Adipocyte (in vitro differentiated cells): ENCODE measurements around the gene ERI3.

Experiments used
- DNase-seq: peaks from one replicate; pipeline ENCODE4 v3.0.0-alpha.2; 2015; ENCODE audit warnings: low read depth
- H3K27me3 ChIP-seq: replicated peaks from 2 replicates; pipeline ENCODE4 v1.7.0; 2013; ENCODE audit warnings: mild to moderate bottlenecking, low read length, moderate library complexity; ENCODE audit not compliant: control insufficient read depth, insufficient read depth
- H3K36me3 ChIP-seq: 2 replicates; pipeline ENCODE4 v1.7.0; 2013; ENCODE audit warnings: low read length, mild to moderate bottlenecking, moderate library complexity; ENCODE audit not compliant: control insufficient read depth, insufficient read depth, severe bottlenecking
- H3K4me1 ChIP-seq: 2 replicates; pipeline ENCODE4 v1.7.0; 2013; ENCODE audit warnings: mild to moderate bottlenecking, low read length, moderate library complexity; ENCODE audit not compliant: control insufficient read depth, insufficient read depth
- H3K4me3 ChIP-seq: 2 replicates; pipeline ENCODE4 v1.7.0; 2013; ENCODE audit warnings: mild to moderate bottlenecking, low read length, moderate library complexity
- H3K9ac ChIP-seq: 2 replicates; pipeline ENCODE4 v1.7.0; 2013; ENCODE audit warnings: mild to moderate bottlenecking, low read length, moderate library complexity
- H3K9me3 ChIP-seq: 2 replicates; pipeline ENCODE4 v1.7.0; 2013; ENCODE audit warnings: mild to moderate bottlenecking, low read length, moderate library complexity; ENCODE audit not compliant: control insufficient read depth

The ERI3 gene

DNA sequence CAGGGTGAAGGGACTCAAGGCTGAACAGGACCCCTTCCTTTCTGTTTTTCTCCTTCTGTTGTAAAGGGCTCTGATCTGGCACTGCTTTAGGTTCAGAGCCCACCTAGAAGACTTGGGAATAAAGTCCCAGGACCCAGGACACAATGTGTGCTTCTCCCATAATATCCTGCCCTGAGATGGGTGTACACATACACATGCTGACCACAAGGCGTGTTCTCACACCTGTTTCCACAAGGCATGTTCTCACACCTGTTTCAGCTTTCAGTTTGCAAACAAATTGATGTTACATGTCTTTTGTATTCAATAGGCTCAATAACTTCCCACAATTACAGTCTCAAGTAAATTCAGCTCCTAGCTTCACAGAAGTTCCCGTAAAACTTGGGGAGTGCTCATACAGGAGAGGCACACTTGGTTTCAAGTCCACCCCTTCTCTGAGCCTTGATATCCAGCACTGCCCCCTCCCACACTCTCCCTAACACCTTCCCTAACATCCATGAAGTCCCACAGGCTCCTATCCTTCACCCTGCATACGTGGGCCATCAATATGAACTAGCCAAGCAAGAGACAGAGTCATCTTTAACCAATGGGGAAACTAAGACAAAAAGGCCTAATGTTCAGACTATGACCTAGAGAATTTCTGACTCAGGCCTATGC, 41.7 kb downstream of the ERI3 start:
- H3K36me3 ChIP-seq, result peaks cover 78% of the 10 kb centered on the region
- no peaks in the 10 kb centered on the region for H3K9me3 ChIP-seq
- H3K4me3 ChIP-seq, result no peak overlapping the region
- no peaks in the 10 kb centered on the region for H3K4me1 ChIP-seq
- no peak overlapping the region for H3K9ac ChIP-seq
- no peak for DNase-seq
- H3K27me3 ChIP-seq, result no peaks in the 10 kb centered on the region

- Histone ChIP-seq H3K9ac (no peak overlapping the region), H3K36me3 (peaks cover 82% of the 10 kb centered on the region), H3K4me1 (no peaks in the 10 kb centered on the region), H3K27me3 (no peaks in the 10 kb centered on the region), H3K4me3 (no peak overlapping the region), H3K9me3 (no peaks in the 10 kb centered on the region)
- no peak for DNase-seq
Observed at GRCh38 chr1:44312399-44313196, 42.5 kb downstream of the ERI3 start.

- no peak for DNase-seq
- Histone ChIP-seq H3K27me3 (no peaks in the 10 kb centered on the region), H3K36me3 (peaks cover 85% of the 10 kb centered on the region), H3K9me3 (no peaks in the 10 kb centered on the region), H3K4me1 (no peaks in the 10 kb centered on the region), H3K9ac (no peak overlapping the region), H3K4me3 (no peak overlapping the region)
Observed at GRCh38 chr1:44310006-44310405, 45.1 kb downstream of the ERI3 start.

DNA sequence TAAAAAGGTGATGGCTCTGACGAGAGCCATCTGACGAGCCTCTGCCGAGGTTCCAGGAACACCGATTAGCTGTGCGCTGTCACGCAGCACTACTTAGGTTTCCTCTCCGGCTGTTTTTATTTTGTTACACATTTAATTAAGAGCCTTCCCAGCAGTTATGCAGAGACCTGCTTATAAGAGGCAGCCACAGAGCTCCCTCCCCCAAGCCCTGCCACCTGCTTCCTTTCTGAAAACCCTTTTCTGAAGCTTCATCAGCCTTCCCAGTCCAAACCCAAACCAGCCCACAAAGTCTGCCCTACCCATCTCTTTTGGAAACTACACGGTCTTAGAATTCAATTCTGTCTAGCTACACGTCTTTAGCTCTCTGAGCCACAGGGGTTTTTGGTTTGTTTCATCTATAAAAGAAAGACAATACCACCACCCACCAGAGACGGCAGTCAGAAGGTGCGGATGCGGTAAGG, 49.1 kb downstream of the ERI3 start:
- Histone ChIP-seq H3K9me3 (no peaks in the 10 kb centered on the region), H3K36me3 (peaks cover 84% of the 10 kb centered on the region), H3K27me3 (no peaks in the 10 kb centered on the region), H3K4me1 (no peaks in the 10 kb centered on the region), H3K9ac (no peak overlapping the region), H3K4me3 (no peak overlapping the region)
- DNase-seq, result no peak

GRCh38 chr1:44303532-44303931, 51.5 kb downstream of the ERI3 start:
- DNase-seq, result no peak
- no peaks in the 10 kb centered on the region for H3K27me3 ChIP-seq
- no peak overlapping the region for H3K9ac ChIP-seq
- H3K4me1 ChIP-seq, result no peaks in the 10 kb centered on the region
- no peaks in the 10 kb centered on the region for H3K9me3 ChIP-seq
- H3K4me3 ChIP-seq, result no peak overlapping the region
- H3K36me3 ChIP-seq, result peaks cover 65% of the 10 kb centered on the region

DNA sequence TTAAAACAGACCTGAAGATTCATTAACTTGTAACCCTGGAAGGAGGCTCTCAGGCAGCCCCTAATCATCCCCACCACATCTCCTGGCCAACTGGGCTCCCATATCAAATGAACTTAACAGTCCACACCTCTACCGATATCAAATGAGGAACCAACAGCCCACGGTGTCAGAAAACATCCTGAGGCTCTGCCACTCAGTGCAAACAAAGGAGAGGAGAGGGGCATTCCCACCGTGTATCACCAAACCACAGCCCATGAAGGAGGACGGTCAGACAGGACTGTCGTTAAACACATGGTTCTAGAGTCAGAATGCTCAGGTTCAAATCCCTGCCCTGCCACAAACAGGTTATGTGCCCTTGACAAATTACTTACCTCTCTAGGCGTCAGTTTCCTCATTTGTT, 52.5 kb downstream of the ERI3 start:
- Histone ChIP-seq H3K9ac (no peak overlapping the region), H3K27me3 (no peaks in the 10 kb centered on the region), H3K4me3 (no peak overlapping the region), H3K9me3 (no peaks in the 10 kb centered on the region), H3K4me1 (no peaks in the 10 kb centered on the region), H3K36me3 (peaks cover 62% of the 10 kb centered on the region)
- no peak for DNase-seq

GRCh38 chr1:44301442-44301841, 53.6 kb downstream of the ERI3 start:
- DNase-seq, result no peak
- no peak overlapping the region for H3K4me3 ChIP-seq
- peaks cover 60% of the 10 kb centered on the region for H3K36me3 ChIP-seq
- H3K9me3 ChIP-seq, result no peaks in the 10 kb centered on the region
- no peaks in the 10 kb centered on the region for H3K27me3 ChIP-seq
- H3K9ac ChIP-seq, result no peak overlapping the region
- H3K4me1 ChIP-seq, result no peaks in the 10 kb centered on the region

GRCh38 chr1:44300852-44301251, 54.2 kb downstream of the ERI3 start:
- H3K27me3 ChIP-seq, result no peaks in the 10 kb centered on the region
- DNase-seq, result no peak
- no peak overlapping the region for H3K4me3 ChIP-seq
- no peak overlapping the region for H3K9ac ChIP-seq
- H3K4me1 ChIP-seq, result no peaks in the 10 kb centered on the region
- peaks cover 62% of the 10 kb centered on the region for H3K36me3 ChIP-seq
- no peaks in the 10 kb centered on the region for H3K9me3 ChIP-seq

DNA sequence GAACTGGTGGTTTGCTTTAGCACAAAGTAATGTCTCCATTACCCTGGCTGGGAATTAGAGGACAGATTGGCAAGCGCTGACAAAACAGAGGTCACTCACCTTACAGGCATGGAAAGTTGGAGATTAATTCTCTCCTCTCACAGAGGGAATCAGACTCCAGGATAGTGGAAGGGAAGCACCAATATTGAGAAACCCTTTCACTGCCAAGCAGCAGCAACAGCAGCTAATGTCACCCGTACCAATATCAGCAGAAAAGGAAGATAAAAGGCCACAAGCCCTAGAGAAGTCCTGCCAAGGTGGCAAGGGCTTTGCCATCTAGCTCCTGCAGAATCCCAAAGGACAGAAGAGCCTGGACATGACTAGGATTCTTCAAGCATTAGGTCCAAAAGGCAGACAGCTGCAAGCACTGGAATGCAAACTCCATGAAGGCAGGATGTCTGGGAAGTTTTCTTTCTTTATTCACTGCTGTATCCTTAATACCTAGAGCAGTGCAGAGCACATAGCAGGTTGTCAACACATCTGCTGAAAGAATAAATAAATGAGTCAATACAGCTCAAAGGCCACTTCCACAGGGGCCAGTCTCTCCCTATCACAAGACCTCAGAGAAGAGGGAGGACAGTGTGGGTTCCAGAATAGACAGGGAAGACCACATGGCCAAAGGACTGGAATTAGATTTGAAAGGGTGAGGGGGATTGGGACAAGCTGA, 57.2 kb downstream of the ERI3 start:
- no peak for DNase-seq
- Histone ChIP-seq H3K4me1 (peaks cover 11% of the 10 kb centered on the region), H3K36me3 (peaks cover 39% of the 10 kb centered on the region), H3K9ac (no peak overlapping the region), H3K4me3 (no peak overlapping the region), H3K27me3 (no peaks in the 10 kb centered on the region), H3K9me3 (no peaks in the 10 kb centered on the region)

DNA sequence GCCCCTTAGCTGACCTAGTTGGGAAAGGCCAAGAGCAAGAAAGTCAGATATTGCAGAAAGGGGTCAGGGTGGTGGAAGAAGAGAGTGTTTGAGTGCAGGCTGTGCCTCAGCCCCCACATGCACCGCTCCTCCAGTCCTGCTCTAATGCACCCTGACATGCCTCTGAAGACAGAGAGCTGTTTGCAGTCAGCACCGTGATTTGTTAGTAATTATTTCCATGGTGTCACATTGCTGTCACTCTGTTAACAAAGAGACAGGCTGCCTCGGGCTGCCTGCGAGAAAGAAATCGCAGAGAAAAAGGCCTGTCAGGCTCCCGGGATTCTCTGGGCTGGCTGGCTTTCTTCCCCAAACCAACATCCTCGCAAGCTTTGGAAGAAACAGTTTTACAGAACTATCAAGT, 58.3 kb downstream of the ERI3 start:
- peaks cover 37% of the 10 kb centered on the region for H3K36me3 ChIP-seq
- no peaks in the 10 kb centered on the region for H3K9me3 ChIP-seq
- DNase-seq, result no peak
- H3K9ac ChIP-seq, result no peak overlapping the region
- no peaks in the 10 kb centered on the region for H3K27me3 ChIP-seq
- H3K4me3 ChIP-seq, result no peak overlapping the region
- H3K4me1 ChIP-seq, result peaks cover 11% of the 10 kb centered on the region

DNA sequence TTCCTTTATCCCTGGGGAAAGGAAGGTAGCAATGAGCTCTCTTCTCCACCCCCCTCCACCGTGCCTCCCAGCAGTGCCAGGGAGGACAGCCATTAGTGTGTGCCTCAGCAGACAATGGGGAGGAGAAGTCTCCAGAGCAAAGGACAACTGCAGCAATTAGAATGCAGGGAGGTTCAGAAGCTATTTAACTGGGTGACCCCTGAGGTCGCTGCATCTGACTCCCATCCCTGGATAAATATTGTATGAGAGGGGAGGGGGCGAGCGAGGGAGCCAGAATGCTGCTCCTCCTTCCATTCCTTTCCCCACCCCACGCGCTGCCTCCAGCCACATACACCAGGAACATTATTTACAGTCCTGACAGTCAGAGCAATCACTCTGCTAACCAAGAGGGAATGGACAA, 59.0 kb downstream of the ERI3 start:
- H3K4me1 ChIP-seq, result peaks cover 11% of the 10 kb centered on the region
- H3K9me3 ChIP-seq, result no peaks in the 10 kb centered on the region
- no peak overlapping the region for H3K4me3 ChIP-seq
- no peak for DNase-seq
- no peaks in the 10 kb centered on the region for H3K27me3 ChIP-seq
- peaks cover 41% of the 10 kb centered on the region for H3K36me3 ChIP-seq
- H3K9ac ChIP-seq, result no peak overlapping the region
